Fibroblast of the conjunctiva (primary cell): ENCODE results near the gene HOXA2.

ENCODE experiments used
- DNase-seq: peaks from one replicate; pipeline ENCODE4 v3.0.0-alpha.2; 2010; ENCODE audit warnings: low read depth

The HOXA2 gene

DNA sequence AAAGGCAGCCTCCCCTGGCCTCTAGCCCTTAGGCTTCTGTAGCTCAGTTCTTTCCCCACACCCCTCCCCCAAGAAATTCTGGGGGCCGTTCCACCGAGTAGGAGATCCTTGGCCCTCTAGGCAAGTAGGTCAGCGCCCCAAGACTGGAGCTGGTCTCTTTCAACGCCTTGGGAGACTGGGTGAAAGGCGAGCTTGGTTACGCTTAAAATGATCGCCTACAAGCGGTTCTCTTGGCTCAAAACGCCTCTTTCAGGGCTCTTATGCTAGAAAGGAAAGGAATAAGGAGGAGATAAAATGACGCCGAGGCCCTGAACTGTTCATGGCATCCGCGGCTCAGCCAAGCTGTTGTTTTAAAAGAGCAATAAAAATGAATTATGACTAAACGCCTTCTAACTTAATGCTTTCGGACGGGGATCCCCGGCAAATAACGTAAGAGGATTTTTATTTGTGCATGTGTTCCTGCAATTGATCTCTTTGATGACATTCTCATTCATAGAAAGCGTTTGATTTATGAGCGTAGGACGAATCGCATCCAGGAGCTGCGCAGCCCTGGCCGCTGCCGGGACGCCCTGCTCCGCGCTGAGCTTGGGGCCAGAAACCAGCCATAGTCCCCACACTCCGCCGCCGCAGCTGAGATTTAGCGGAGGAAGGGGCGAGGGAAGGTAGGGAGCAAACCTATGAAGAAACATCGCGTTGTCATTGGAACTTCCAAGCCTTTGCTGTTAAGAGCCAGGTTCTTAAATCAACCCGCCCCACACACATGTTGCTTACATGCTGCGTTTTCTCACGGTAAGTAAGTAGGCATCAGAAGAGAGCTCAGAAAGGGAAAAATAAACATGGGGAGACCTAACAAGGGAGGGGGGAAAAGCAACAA lies 3.7 kb downstream of the HOXA2 start:
- no peak for DNase-seq

DNA sequence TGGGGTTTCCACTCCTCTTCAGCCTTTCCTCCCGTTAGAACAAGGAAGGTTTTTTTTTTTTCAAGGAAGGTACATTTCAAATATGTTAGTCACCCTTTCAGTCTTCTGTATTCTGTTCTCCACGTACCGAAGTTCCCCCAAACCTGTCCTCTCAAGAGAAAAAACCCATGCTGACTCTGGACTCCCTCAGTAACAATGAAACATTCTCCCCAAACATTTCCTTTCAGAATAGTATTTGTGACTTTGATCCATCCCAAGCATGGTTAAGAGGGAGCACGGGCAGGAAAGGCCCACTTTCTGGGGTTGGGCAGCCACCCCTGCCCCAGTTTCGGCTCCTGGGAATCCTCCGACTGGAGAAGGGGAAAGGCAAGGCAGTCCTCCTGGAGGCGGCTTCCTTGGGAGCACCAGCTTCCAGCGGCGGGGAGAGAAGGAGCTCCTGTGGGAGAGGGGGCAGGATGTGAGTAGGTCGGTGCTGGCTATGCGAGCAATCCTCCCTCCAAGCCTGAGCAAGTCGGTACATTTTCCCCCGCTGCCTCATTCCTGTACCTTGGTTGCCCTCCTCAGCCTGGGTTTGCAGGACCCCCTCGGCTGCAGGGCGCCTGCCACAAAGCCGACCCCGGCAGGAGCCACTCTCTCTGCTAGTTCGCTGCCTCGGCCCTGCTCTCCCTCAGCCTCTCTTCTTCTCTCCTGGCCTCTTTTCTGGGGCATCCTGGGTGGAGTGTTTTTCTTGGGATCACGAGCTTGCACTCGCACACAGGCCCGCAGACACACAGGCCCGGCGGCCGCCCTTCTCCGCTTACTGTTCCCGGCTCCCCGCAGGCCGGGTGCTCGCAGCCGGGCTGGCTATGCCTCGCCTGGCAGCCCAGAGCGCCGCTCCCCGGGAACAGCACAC lies 4.6 kb downstream of the HOXA2 start:
- DNase-seq = no peak

DNA sequence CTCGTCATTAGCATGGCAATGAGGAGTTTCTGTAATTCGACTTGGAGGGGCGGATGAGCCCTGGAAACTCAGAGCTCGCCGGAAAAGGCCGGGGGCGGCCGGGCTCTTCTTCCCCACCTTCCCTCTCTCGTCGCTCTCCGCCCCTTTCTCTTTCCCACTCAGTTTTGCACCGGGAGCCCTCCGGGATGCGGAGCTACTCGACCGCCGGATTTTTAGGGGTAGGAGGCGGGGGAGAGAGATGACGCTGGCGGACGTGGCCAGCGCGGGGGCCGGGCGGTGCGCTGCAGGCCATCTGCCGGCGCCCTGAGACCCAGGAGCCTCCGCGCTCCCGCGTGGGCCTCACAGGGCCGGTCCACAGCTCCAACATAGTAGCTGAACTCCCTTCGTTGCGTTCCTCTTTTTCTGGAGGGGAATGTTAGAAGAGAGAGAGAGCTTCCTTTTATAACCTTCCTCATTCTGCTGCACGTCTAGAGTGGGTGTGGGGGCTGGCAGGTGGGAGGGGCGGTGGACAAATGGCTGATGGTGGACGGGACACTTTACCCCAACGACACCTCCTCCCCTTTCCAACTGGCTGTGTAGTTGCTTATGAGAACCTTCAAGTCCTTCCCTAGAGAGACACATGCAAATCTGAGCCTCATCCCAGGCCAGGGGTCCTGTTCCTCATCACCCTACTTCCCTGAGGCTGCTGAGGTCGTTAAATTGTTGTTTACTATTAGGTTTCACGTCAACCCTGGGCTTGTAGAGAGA lies 5.5 kb downstream of the HOXA2 start:
- no peak for DNase-seq

DNA sequence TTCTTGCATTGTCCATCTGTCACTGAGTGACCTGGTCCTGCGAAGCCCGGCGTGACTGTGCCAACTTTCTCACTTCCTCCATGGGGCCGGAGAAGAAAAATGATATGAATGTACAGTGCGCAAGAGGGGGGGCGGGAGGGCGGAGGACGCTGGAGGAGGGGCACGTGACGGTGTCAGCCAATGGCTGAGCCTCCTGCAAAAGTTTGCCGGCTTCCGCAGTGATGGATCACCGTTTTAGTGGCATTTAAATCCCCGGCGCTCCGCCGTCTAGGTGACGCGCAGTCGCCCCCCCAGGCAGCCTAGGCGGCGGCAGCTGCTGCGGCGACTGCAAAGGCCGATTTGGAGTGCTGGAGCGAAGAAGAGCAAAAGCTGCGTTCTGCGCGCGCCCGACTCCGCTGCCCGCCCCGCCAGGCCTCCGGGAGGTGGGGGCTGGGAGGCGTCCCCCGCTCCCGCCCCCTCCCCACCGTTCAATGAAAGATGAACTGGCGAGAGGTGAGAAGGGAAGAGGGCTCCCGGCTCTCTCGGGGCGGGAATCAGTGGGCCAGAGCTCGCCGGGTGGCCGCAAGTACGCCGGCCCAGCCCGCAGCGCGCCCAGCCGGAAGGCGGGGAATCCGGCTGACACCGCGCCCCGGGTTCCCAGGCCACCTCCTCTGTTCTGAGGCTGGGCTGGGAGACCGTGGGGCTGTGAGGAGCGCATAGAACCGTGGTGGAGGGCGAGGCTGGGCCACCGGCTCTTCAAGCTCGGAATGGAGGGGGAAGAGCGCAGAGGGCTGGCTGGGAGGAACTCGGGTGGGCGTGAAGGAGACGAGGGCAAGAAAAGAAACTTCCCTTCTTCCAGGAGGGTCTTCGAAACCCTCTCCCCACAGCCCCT lies 6.4 kb downstream of the HOXA2 start, which contains the start of gene HOXA1:
Gene HOXA1, minus strand, starts transcription at position 104 of the 871 bp plus-strand sequence. Its CDS starts 88 bp downstream, at position 16.
- DNase-seq = no peak

DNA sequence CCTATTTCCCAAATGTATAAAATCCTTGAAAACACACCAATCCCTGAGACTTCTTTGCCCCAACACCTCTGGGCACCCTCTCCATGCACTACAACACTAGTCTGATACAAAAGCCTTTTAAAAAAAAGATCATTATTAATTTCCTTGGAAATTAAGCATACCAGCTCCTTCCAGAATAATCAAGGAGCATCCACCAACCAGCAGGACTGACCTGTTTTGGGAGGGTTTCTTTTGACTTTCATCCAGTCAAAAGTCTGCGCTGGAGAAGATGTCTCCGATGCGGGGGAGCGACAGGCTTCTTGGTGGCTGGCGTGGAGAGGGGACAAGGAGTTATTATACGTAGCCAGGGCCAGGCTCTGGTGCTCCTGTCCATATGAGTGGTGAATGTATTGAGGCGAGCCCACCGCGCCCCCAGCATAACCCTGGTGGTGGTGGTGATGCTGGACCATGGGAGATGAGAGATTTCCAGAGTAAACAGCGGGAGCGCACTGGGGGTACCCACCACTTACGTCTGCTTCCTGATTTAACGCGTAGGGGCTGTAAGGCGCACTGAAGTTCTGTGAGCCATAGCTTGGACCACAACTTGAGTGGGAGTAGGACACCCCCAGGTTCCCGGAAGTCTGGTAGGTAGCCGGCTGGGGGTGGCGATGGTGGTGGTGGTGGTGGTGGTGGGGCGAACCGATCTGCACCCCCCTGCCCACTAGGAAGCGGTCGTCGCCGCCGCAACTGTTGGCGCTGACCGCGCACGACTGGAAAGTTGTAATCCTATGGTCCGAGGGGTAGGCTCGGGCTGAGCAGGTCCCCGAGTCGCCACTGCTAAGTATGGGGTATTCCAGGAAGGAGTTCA lies 7.2 kb downstream of the HOXA2 start:
- no peak for DNase-seq

DNA sequence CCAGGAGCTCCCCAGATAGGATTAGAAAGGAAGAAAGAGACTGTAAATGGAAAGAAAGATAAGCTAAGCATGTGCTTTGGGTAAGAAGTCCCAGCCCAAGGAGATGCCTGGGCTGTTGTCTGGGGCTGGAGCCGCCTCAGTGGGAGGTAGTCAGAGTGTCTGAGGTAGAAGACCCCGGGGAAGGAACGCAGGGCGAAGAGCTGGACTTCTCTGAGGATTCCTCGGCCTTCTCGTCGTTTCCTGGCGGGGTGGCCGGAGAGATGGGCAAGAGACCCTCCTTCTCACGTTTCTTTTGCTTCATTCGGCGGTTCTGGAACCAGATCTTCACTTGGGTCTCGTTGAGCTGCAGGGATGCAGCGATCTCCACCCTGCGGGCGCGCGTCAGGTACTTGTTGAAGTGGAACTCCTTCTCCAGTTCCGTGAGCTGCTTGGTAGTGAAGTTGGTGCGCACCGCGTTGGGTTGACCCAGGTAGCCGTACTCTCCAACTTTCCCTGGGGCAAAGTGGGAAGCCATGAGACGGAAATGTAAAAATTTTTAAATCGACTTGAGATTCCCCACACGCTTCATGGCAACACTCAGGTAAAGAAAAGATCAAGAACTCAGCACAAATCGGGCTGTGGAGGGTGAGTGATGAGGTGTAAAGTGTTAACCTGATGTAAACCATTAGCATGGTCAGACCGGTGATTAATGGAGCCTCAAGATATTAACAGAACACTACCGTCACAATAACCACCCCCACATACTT lies 8.0 kb downstream of the HOXA2 start:
- no peak for DNase-seq

DNA sequence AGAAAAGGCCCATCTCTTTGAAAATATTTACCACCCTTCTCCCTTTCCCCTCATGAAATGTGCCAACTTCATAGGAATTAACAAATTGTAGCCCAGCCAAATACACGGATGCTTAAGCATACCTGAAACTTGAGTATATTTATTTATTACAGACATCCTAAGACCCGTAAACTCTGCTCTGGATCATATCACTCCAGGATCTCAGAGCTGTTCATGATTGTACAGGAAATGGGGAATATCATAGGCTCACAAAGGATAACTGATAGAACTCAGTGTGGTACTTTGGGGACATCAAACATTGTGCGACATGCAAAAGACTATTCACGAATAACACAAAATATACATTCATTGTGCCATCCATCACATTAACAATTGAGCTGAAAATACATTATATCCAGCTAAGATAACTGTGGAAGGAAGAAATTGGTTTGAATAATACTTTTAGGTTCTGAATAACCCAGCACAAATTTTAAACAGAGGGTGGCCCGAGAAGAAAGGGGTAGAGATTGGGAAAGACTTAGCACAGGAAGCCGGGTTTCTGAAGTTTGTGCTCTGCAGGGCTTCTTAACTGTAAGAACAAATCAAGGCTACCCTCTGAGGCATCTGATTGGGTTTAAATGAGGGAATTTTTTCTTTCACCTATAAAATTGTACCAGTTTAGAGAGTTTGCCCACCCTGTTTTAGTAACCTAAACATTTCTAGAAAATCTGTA lies 9.1 kb downstream of the HOXA2 start:
- no peak for DNase-seq

DNA sequence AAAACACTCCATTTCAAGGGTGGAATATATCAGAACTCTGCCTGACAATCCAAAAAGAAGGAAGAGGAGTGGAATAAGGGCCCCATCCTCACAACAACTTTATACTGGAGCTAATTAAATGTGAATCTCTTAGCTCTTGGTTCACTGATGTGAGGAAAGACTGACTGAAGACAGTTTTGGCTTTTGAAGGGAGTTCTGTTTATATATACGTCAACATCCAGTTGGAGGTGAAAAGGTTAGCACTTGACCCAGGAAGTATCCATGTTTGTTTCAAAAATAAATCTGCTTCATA lies 9.7 kb downstream of the HOXA2 start:
- no peak for DNase-seq

DNA sequence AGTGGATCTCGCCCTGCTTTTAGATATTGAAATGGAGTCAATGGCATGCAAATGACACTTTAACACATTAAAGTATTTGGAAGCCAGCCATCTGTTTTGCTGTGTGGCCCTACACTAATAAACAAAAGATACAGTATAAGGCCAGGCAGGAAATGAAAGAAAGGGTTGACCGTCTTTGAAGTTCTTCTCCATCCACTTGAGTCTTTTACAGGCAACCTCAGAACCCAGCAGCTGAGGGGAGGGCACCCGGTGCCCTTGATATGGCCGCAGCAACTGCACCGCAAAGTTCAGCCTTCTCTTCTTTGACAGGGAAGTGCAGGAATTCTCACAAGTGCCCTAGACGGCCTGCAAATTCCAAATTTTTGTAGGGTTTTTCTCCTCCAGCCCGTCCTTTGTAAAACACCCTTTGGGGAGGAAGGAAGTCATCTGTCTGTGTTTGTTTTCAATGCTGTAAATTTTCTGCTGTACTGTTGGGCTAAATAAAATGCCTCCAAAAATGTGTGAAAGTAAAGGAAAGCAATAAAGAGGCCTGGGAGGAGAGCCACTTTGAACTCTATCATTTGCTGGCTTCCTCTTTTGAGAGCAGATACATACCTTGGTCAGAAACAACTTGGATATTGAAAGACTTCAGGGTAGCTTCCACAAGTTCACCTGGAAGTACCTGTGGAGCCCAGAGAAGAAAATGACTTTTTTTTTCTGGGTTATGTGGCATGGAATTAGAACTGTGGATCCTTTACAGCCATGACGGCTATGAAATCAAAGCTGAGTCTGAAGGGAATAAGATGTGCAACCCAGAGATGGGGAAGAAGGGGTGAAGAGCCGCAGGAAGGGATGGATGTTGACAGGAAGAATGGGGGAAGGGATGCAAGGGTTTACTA lies 10.3 kb downstream of the HOXA2 start:
- DNase-seq = no peak

DNA sequence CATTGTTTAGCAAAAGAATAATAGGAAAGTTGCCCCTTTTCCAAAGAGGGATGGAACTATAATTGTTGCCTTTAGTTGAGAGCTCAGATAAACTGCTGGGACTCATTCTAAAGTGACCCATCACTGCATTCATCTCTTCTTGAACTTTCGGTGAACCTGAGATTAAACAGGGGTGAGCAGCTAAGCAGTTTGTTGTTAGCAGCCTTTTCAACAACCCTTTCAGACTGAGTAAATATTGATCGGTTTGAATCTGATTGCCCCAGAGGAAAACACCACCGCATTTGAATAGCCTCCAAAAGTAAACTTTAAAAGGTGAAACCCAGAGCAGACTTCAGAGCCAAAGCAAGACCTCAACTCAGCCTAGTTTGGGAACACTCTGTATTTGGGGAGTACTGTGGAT lies 11.4 kb downstream of the HOXA2 start:
- no peak for DNase-seq

DNA sequence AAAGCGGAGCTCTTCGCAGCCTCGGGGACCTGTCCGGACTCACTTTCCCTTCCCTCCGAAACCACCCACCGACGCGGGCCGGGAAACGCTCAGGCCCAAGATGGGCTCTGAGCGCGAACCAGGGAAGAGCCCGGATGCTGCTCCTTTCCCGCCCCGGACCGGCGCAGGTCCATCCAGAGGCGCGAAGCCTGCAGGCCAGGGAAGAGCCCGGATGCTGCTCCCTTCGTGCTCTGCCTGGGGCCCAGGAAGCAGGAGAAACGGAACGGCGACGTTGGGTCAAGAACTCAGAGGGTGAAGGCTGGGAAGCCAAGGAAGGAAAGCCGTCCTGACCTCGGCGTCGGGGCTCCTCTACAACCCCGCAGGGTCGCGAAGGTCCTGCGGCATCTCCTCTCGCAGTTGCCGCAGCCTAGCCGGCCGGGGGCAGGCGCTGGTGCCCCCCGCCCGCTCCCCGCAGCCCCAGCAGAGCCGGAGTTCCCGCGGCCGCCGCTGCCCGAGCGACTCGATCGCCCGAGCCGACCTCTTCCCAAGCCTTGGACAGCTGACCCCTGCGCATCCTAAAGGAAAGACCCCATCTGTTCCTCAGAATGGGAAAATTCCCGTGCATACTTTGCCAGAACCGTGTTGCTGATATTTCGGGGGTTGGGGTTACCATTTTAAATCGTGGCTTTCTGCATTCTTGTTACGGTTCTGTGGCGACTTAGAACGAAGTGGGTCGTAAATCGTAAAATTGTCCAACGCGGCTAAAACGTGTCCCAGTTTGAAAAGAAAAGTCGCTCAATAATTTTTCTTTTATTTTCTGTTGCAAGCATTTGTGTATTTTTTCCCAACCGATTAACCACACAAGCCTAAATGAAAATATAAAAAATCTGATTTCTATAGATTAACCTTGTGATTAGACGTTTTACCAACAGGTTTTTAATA lies 14.2 kb downstream of the HOXA2 start:
- DNase-seq = no peak

DNA sequence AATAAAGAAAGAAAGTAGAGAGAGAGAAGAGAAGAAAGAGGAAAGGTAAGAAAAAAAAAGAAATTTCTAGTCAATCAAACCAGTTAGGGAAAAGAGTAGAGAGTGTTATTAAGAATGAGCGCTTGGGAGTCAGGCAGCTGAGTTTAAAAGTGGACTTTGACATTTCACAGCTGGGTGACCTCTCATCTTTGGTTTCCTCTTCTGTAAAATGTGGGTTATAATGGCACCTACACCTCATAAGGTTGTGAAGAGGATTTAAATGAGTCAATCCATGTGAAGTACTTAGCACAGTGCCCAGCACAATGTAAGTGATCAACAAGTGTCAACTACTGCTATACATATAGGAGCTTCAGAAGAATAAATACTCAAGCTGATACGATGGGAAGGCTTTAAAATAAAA lies 18.8 kb downstream of the HOXA2 start:
- DNase-seq = no peak

DNA sequence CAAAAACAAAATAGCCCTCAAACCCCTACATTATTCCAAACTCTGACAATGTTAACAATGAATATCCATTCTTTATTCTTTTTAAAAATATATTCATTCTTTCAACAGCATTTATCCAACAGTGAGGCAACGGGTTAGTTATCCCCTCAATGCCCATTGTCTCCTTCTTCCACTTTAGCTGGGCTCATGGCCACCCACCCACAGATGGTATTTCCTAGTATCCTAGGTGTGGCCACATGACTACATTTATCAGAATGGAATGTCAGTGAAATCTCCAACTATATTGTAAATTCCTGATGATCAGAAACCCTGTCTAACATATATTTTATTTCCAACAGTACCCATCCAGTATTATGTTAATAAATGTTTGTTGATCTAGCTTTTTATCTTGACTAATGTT lies 20.3 kb downstream of the HOXA2 start:
- no peak for DNase-seq

DNA sequence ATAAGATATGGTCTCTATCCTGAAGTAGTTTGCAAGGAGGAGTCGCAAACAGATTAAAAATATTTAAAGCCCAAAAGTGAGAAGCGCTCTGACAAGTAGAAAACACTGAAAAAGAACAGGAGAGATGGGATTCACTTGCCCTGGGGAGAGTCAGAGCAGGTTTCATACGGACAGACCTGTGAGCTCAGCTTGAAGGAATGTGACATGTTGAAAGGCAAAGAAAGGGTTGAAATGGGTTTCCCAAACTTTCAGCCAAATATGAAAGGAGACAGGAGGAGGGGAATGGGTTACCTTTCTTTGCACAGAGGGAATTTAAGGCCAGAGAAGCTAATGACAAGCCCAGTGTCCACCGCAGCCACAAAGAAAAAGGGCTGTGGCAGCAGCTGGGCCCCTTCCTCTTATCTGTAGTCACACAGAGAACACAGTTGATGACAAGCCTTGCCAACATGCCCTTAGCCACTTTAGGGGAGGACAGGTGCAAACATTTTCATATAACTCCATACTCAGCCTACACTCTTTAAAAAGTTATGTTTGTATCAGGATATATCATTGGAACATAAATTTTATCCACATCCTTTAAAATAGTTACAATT lies 21.5 kb downstream of the HOXA2 start:
- no peak for DNase-seq

DNA sequence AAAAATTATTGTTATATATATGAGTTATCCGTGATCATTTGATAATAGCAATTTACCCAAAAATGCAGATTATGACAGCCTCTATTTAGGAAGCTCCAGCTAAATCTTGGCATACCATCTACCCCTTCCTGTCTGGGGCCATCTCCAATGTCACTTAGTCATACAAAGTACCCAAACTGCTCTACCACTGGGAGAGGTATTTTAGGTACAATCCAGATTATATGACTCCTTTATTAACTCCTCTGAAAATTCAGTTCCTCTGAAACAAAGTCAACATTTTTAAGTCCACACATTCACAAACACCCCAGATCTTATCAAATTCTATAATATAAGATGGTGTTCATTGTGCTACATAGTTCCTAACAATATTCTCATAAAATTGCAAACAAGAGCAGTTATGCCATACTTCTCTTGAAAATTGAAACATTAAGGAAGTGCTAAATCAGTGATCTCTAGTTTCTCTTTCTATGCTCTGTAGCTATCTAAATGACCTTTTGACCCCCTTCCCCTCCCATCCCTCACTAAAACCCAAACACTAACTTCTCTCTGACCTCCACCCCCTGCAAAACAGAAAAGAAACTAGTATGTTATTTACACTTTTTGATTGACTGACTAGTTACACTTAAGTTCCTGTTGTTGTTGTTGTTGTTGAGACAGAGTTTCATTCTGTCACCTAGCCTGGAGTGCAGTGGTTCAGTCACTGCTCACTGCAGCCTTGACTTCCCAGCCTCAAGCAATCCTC lies 23.1 kb downstream of the HOXA2 start:
- no peak for DNase-seq
